Gastroesophageal sphincter (tissue), 4 donors: ENCODE results near the gene RAD52. TPM values are rescaled to one million over a fixed set of nuclear protein-coding genes. Genes with fewer than 3 reads are reported as not detected.
A peak's percentile ranks its signal among the peaks of the same experiment; 100 is the strongest.

Experiments used
- ATAC-seq: fragments of 150-250 bp; one replicate; pipeline ENCODE4 v1.9.1; 2016; ENCODE audit warnings: mild to moderate bottlenecking, moderate library complexity
- H3K27ac ChIP-seq, 4 donors: fragments of 200-600 bp; sonication (generic) in 3 of 4; 1 replicate in 3 of 4; 2 replicates in 1 of 4; pipeline ENCODE4 v1.5.1; 2016 to 2019
- H3K27me3 ChIP-seq: fragments of 200-600 bp; sonication (generic); one replicate; pipeline ENCODE4 v1.5.1; 2019
- H3K36me3 ChIP-seq, 2 donors: fragments of 200-600 bp; sonication (generic); one replicate each; pipeline ENCODE4 v1.5.1; 2019; ENCODE audit warnings: control low read depth in 1 of 2
- H3K4me1 ChIP-seq, 3 donors: fragments of 200-600 bp; sonication (generic); 1 replicate in 2 of 3; 2 replicates in 1 of 3; pipeline ENCODE4 v1.5.1; 2016 to 2019; ENCODE audit warnings: control low read depth in 2 of 3
- H3K4me3 ChIP-seq, 2 donors: fragments of 200-600 bp; sonication (generic); one replicate each; pipeline ENCODE4 v1.5.1; 2019; ENCODE audit warnings: mild to moderate bottlenecking in 1 of 2, moderate library complexity in 1 of 2
- H3K9me3 ChIP-seq, 3 donors: fragments of 200-600 bp; sonication (generic); one replicate each; pipeline ENCODE4 v1.5.1; 2017 to 2019; ENCODE audit warnings: control low read depth in 2 of 3
- EP300 ChIP-seq: sonication (generic); formaldehyde crosslinking; IDR thresholded peaks from one replicate; pipeline ENCODE4 v1.6.1; 2017; ENCODE audit warnings: antibody characterized with exemption, mild to moderate bottlenecking
- POLR2A ChIP-seq, 2 donors: fragments of 450-650 bp; IDR thresholded peaks; one replicate each; pipeline ENCODE4 v1.6.1; 2017; ENCODE audit warnings: antibody characterized with exemption in 2 of 2, mild to moderate bottlenecking in 2 of 2, moderate library complexity in 1 of 2
- POLR2AphosphoS5 ChIP-seq: sonication (generic); formaldehyde crosslinking; IDR thresholded peaks from one replicate; pipeline ENCODE4 v1.6.1; 2017; ENCODE audit warnings: antibody characterized with exemption
- WGBS, 2 donors: methylation state at CpG; one replicate each; pipeline ENCODE4 v1.1.5; 2018; ENCODE audit warnings: low coverage in 1 of 2; 5-methylcytosine and 5-hydroxymethylcytosine counted together
- total RNA-seq, 4 donors: library from RNA; depleted of rRNA; stranded (reverse); fragments of >200 nt; gene quantifications; one replicate each; pipeline ENCODE4 v1.1.0, GENCODE V29; 2016
- TF ChIP-seq, protein P1 (sequence below), 4 experiments: fragments of 200-600 bp in 2 of 4; fragments of 450-650 bp in 2 of 4; sonication (generic) in 1 of 4; IDR thresholded peaks; one replicate each; pipeline ENCODE4 v1.5.1; 2017 to 2019; ENCODE audit warnings: antibody characterized with exemption in 4 of 4, mild to moderate bottlenecking in 2 of 4, moderate library complexity in 2 of 4

The RAD52 gene
- total RNA-seq, 4 donors from 2014 or later = 10.0 to 17.7 (median 13.5) TPM

DNA sequence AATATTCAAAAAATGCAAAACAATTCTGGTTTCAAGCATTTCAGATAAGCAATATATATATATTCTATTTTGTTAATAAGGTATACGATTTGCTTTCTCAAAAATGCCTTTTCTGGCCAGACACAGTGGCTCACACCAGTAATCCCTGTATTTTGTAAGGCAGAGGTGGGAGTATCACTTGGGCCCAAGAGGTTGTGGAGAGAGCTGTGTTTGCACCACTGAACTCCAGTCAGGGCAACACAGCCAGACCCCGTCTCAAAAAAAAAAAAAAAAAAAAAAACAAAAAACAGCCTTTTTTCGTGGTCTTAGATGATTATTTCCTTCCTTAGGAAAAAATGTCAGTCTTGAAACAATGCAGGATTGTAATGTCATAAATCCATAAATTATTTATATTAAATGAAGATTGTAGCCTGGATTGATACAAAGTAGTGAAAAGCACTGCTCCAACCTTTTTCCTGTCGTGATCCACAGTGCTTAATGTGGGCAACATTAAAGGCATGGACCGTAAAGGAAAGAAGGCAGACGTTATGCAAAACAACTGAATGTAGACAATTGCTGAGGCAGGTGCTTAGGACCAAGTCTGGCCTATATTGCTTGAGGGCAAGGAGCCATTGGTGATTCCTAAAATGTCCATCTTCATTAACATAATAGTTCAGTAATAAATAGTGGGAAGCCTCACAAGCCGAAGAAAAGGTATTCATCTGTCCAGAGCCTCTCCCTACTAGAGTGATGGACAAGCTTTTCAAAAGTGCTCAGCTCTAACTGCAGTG lies 36.8 kb downstream of the RAD52 start:
- Histone ChIP-seq H3K27me3 (no peaks in the 10 kb centered on the region), H3K4me1 (peaks cover 0 to 17% (median 0%) of the 10 kb centered on the region in 3 donors), H3K9me3 (no peaks in the 10 kb centered on the region), H3K27ac (no peak overlapping the region), H3K36me3 (peaks cover 0 to 97% of the 10 kb centered on the region in 2 donors), H3K4me3 (no peak overlapping the region)
- WGBS, 2 donors = 63 to 72% methylated on average over 7 of the region's 7 CpGs
- ATAC-seq = no peak
- TF ChIP-seq POLR2AphosphoS5 = no peak
- TF ChIP-seq POLR2A (IDR thresholded peaks at IDR 0.05) = no peak
- TF ChIP-seq EP300 = no peak
- TF ChIP-seq, protein P1, sequence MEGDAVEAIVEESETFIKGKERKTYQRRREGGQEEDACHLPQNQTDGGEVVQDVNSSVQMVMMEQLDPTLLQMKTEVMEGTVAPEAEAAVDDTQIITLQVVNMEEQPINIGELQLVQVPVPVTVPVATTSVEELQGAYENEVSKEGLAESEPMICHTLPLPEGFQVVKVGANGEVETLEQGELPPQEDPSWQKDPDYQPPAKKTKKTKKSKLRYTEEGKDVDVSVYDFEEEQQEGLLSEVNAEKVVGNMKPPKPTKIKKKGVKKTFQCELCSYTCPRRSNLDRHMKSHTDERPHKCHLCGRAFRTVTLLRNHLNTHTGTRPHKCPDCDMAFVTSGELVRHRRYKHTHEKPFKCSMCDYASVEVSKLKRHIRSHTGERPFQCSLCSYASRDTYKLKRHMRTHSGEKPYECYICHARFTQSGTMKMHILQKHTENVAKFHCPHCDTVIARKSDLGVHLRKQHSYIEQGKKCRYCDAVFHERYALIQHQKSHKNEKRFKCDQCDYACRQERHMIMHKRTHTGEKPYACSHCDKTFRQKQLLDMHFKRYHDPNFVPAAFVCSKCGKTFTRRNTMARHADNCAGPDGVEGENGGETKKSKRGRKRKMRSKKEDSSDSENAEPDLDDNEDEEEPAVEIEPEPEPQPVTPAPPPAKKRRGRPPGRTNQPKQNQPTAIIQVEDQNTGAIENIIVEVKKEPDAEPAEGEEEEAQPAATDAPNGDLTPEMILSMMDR (IDR thresholded peaks at IDR 0.05) = no peak

DNA sequence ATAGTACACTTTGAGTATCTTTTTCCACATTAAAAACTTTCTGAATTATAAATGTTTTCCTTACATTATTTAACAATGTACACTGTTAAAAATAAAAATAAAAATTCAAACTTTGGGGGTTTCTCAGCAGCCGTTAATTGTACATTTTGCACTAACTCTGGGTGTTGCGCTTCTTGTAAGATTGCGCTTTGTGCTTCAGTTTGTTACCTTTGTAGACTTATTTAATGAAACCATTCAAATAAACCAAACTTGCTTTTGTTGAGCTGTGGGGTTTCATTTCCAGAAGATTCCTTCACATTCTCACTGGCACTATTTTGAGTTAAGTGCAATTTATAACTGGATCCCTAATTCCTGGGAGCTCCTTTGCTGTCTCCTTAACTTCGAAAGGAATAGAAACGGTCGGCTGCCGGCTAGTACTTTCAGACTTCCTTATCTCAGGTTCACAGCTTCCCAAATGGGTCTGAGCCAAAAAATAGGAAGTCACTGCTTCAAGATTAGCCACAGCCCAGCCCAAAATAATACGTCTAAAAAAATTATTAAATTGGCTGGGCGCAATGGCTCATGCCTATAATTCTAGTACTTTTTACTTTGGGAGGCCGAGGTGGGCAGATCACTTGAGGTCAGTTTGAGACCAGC lies 38.2 kb downstream of the RAD52 start:
- ATAC-seq = no peak
- no peak overlapping the region for H3K4me3 ChIP-seq

DNA sequence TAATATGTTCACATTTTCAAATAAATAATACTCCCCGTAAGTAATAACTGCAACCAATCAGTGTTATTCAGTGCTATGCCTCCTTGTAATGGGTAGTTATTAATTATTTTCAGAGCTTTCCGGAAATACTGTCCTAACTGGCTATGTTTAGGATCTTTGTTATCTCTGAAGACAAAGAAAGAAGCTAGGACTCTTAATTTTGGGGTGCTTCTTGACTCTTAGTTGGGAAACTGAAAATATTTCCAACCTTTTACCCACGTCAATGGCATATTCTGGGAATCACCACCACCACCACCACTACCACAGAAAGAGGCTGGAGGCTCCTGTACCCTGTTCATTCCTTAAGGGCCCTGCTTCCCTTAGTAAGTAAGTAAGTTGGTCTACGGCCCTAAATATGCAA lies 39.1 kb downstream of the RAD52 start:
- no peak overlapping the region for H3K4me3 ChIP-seq
- 42 to 47% methylated on average over 2 to 4 of the region's 4 CpGs for WGBS, 2 donors
- TF ChIP-seq, protein P1 (IDR thresholded peaks at IDR 0.05) = no peak
- no peak for TF ChIP-seq POLR2AphosphoS5
- no peak for TF ChIP-seq EP300
- TF ChIP-seq POLR2A (IDR thresholded peaks at IDR 0.05) = no peak
- peaks cover 0 to 17% (median 0%) of the 10 kb centered on the region in 3 donors for H3K4me1 ChIP-seq
- no peaks in the 10 kb centered on the region for H3K9me3 ChIP-seq
- H3K27me3 ChIP-seq = no peaks in the 10 kb centered on the region
- no peak overlapping the region for H3K27ac ChIP-seq
- H3K36me3 ChIP-seq = peaks cover 0 to 100% of the 10 kb centered on the region in 2 donors
- ATAC-seq = no peak

More for the DNA sequence above, 38.2 kb downstream of the RAD52 start:
- H3K36me3 ChIP-seq = peaks cover 0 to 100% of the 10 kb centered on the region in 2 donors
- 46 to 74% methylated on average over 7 to 9 of the region's 10 CpGs for WGBS, 2 donors
- TF ChIP-seq POLR2A (IDR thresholded peaks at IDR 0.05) = no peak
- TF ChIP-seq, protein P1 (IDR thresholded peaks at IDR 0.05) = no peak
- no peak for TF ChIP-seq POLR2AphosphoS5
- TF ChIP-seq EP300 = no peak
- H3K27ac ChIP-seq = peak overlapping the region in 1 of 4 donors; percentile 45
- H3K4me1 ChIP-seq = peaks cover 0 to 17% (median 0%) of the 10 kb centered on the region in 3 donors
- H3K27me3 ChIP-seq = no peaks in the 10 kb centered on the region
- H3K9me3 ChIP-seq = no peaks in the 10 kb centered on the region

DNA sequence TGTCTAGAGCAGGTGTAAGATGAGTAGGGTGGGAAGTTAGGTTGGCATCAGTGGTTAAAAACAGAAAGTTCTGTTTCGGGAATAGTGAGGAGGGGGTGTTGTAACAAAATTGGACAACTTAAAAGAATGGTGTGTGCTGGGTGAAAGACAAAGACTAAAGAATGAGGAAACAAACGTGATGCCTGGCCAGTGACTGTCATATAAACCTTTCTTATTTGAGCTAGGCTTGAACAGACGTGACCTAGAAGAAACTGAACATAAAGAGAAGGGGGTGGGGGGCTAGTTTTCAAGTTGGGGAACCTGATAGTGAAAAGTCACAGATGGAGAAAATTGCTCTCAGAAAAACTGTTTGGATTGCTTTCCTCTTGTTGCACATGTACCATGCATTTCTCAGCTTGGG lies 39.6 kb downstream of the RAD52 start:
- Histone ChIP-seq H3K27me3 (no peaks in the 10 kb centered on the region), H3K9me3 (no peaks in the 10 kb centered on the region), H3K36me3 (peaks cover 0 to 100% of the 10 kb centered on the region in 2 donors), H3K4me3 (no peak overlapping the region), H3K4me1 (peaks cover 0 to 17% (median 0%) of the 10 kb centered on the region in 3 donors), H3K27ac (no peak overlapping the region)
- WGBS, 2 donors = 64 to 76% methylated on average over 3 of the region's 3 CpGs
- no peak for ATAC-seq
- TF ChIP-seq EP300 (no peak), POLR2AphosphoS5 (no peak), POLR2A (IDR thresholded peaks at IDR 0.05) (no peak)
- TF ChIP-seq, protein P1 (IDR thresholded peaks at IDR 0.05) = no peak
